KMS-11 (cell line): ENCODE measurements around the gene CPNE5.

ENCODE experiments used
- H2AFZ ChIP-seq: fragments of 200-600 bp; sonication (generic); 2 replicates; pipeline ENCODE4 v1.6.1; 2016; ENCODE audit warnings: antibody characterized with exemption, mixed run types, low read depth
- H3K27ac ChIP-seq: fragments of 200-600 bp; sonication (generic); 2 replicates; pipeline ENCODE4 v1.6.1; 2016; ENCODE audit warnings: mild to moderate bottlenecking, mixed run types
- H3K27me3 ChIP-seq: fragments of 200-600 bp; sonication (generic); 2 replicates; pipeline ENCODE4 v1.6.1; 2017; ENCODE audit warnings: mild to moderate bottlenecking, low read depth, mixed run types, moderate library complexity; ENCODE audit not compliant: insufficient read depth
- H3K36me3 ChIP-seq: fragments of 200-600 bp; sonication (generic); 2 replicates; pipeline ENCODE4 v1.6.1; 2017; ENCODE audit warnings: mild to moderate bottlenecking, mixed run types; ENCODE audit not compliant: insufficient read depth
- H3K4me1 ChIP-seq: fragments of 200-600 bp; sonication (generic); 2 replicates; pipeline ENCODE4 v1.6.1; 2016; ENCODE audit warnings: mild to moderate bottlenecking, low read depth, mixed run types; ENCODE audit not compliant: poor library complexity, severe bottlenecking
- H3K4me2 ChIP-seq: fragments of 200-600 bp; sonication (generic); 2 replicates; pipeline ENCODE4 v1.7.0; 2016; ENCODE audit warnings: mild to moderate bottlenecking, mixed run types
- H3K4me3 ChIP-seq: fragments of 200-600 bp; sonication (generic); IDR thresholded peaks from 2 replicates; pipeline ENCODE4 v1.6.1; 2017; ENCODE audit warnings: low read depth, low read length, mixed read lengths; ENCODE audit not compliant: insufficient read depth
- H3K79me2 ChIP-seq: fragments of 200-600 bp; sonication (generic); 2 replicates; pipeline ENCODE4 v1.6.1; 2016; ENCODE audit warnings: low read depth, mixed run types; ENCODE audit not compliant: insufficient read depth
- H3K9ac ChIP-seq: fragments of 200-600 bp; sonication (generic); 2 replicates; pipeline ENCODE4 v1.6.1; 2016; ENCODE audit warnings: mild to moderate bottlenecking, mixed run types
- H4K20me1 ChIP-seq: fragments of 200-600 bp; sonication (generic); 2 replicates; pipeline ENCODE4 v1.6.1; 2016; ENCODE audit warnings: mild to moderate bottlenecking, mixed run types; ENCODE audit not compliant: insufficient read depth
- CTCF ChIP-seq: fragments of 200-600 bp; sonication (generic); conservative IDR thresholded peaks from 2 replicates; pipeline ENCODE4 v1.6.1; 2017; ENCODE audit warnings: low read depth, mild to moderate bottlenecking, antibody characterized with exemption, low read length, moderate library complexity, mixed read lengths

The CPNE5 gene

DNA sequence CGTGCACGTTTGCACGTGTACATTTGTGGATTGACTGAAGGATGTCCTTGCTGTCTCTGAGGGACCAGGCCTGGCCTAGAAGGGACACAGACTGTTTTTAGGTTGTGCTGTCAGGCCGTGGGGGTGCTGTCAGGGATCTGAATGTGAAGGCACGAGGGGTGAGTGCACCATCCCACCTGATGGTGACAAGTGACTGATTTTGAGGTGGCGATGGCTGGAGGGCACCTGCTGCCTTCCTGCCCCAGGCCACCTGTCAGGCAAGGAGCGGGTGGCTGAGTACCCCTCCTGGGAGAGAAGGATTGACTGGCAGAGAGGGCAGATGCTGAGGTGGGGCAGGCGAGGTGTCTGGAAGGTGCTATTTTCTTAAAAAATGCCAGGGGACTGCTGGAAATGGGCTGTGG is 140.4 kb downstream of the CPNE5 start:
- Histone ChIP-seq H3K9ac (no peak overlapping the region), H3K4me1 (no peaks in the 10 kb centered on the region), H3K4me3 (no peak overlapping the region), H3K27me3 (no peaks in the 10 kb centered on the region), H2AFZ (no peak overlapping the region), H4K20me1 (no peaks in the 10 kb centered on the region), H3K79me2 (no peaks in the 10 kb centered on the region), H3K4me2 (no peak overlapping the region), H3K27ac (no peak overlapping the region), H3K36me3 (no peaks in the 10 kb centered on the region)
- TF ChIP-seq CTCF, result no peak

DNA sequence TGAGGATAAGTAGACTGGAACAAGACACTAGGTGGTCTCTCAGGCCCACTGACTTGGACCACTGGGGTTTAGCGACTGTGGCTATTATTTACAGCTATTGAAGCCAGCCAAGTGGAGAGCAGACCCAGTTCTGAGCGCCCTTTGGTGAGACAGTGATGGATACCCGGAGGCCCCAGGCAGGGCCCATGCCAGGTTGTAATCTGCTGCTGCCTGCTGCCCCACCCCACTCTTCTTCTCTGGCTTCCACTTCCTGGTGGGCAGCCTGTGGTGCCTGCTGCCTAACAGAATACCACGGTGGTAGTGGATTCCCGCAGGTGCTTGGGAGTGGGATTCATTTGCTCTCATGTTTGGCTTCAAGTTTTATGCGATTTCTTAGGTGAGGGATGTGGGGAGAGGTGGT is 141.0 kb downstream of the CPNE5 start:
- Histone ChIP-seq H3K79me2 (no peaks in the 10 kb centered on the region), H3K4me3 (no peak overlapping the region), H3K27me3 (no peaks in the 10 kb centered on the region), H2AFZ (no peak overlapping the region), H3K27ac (no peak overlapping the region), H3K4me2 (no peak overlapping the region), H4K20me1 (no peaks in the 10 kb centered on the region), H3K4me1 (no peaks in the 10 kb centered on the region), H3K9ac (no peak overlapping the region), H3K36me3 (no peaks in the 10 kb centered on the region)
- no peak for TF ChIP-seq CTCF

- H3K27ac ChIP-seq, result no peak within 1 kb of the TSS
- H3K4me1 ChIP-seq, result no peaks in the 10 kb centered on the region
- no peak within 1 kb of the TSS for H3K4me2 ChIP-seq
- no peak within 1 kb of the TSS for H3K9ac ChIP-seq
- no peaks in the 10 kb centered on the region for H3K79me2 ChIP-seq
- no peak within 1 kb of the TSS for H2AFZ ChIP-seq
- no peaks in the 10 kb centered on the region for H4K20me1 ChIP-seq
- no peak within 1 kb of the TSS for H3K4me3 ChIP-seq
- no peak for TF ChIP-seq CTCF
- H3K27me3 ChIP-seq, result no peaks in the 10 kb centered on the region
- no peaks in the 10 kb centered on the region for H3K36me3 ChIP-seq
Observed at GRCh38 chr6:36697481-36697903, 141.8 kb downstream of the CPNE5 start, which contains the start of gene RAB44. TSS of gene RAB44 (plus strand) at chr6:36697826. CDS start at chr6:36704236, 6,410 bp downstream.

- H2AFZ ChIP-seq, result no peak overlapping the region
- no peak overlapping the region for H3K27ac ChIP-seq
- H3K4me3 ChIP-seq, result no peak overlapping the region
- no peak overlapping the region for H3K9ac ChIP-seq
- no peaks in the 10 kb centered on the region for H3K79me2 ChIP-seq
- H3K4me2 ChIP-seq, result no peak overlapping the region
- H3K27me3 ChIP-seq, result no peaks in the 10 kb centered on the region
- TF ChIP-seq CTCF, result no peak
- no peaks in the 10 kb centered on the region for H3K4me1 ChIP-seq
- H3K36me3 ChIP-seq, result no peaks in the 10 kb centered on the region
- H4K20me1 ChIP-seq, result no peaks in the 10 kb centered on the region
Observed at GRCh38 chr6:36695414-36695813, 143.8 kb downstream of the CPNE5 start.
